ENCODE results near the gene TRPM3.

The TRPM3 gene

GRCh38 chr9:70816891-70817290, 304.5 kb downstream of the TRPM3 start:
- no peak for TF ChIP-seq CTCF (IDR thresholded peaks at IDR 0.05; ENCODE audit: low read depth, low read length, missing control alignments)
- no peak for DNase-seq
- Histone ChIP-seq H3K36me3 (replicated peaks) (no peaks in the 10 kb centered on the region), H3K27me3 (replicated peaks) (no peaks in the 10 kb centered on the region), H3K4me3 (ENCODE audit: low read depth, low read length) (no peak overlapping the region), H3K27ac (no peak overlapping the region)
- in situ Hi-C loops (cut with HindIII; ENCODE audit: low pct_ligation_motif_present, low sequenced_read_pairs), result no loop called here

DNA sequence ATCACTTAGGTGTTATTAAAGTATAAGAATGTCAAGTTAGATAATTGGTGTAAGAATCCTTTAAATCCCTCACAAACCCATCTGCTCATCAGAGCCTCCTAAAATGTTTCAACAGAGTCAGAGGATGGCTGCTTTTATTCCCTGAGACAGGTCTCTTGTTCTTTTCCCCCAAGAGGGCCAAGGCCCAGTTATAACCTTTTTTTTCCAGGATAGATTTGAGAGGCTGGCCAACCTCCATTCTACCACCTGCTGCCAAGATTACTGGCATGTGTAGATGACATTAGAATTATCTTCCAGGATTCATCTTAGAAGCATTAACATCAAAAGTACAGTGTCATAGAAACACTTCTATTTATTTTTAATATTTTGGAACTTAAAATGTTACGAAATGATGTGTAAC, 305.1 kb downstream of the TRPM3 start:
- DNase-seq, result no peak
- in situ Hi-C loops (cut with HindIII; ENCODE audit: low pct_ligation_motif_present, low sequenced_read_pairs), result no loop called here
- H3K27ac ChIP-seq, result no peak overlapping the region

DNA sequence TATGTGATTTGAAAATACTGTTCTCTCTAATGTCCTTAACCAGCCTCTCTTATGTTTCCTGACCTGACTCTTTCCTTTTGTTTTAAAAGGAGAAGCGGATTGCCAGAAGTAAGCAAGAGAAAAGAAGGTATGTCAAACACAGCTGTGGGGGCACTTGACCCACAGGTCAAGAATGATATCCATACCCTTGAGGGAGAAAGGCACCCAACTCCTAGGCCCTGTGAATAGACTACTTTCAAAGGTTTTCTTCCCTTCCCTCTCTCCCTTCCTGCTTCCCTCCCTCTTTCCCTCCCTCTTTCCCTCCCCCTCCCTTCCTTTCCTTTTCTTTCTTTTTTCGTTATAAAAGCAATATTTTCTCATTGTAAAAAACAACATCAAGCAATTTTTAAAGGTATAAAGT, 306.8 kb downstream of the TRPM3 start:
- Histone ChIP-seq H3K27ac (no peak overlapping the region), H3K4me3 (ENCODE audit: low read depth, low read length) (no peak overlapping the region)

More for the DNA sequence above, 305.1 kb downstream of the TRPM3 start:
- Histone ChIP-seq H3K4me3 (ENCODE audit: low read depth, low read length) (no peak overlapping the region), H3K36me3 (replicated peaks) (no peaks in the 10 kb centered on the region), H3K27me3 (replicated peaks) (no peaks in the 10 kb centered on the region)
- TF ChIP-seq CTCF (IDR thresholded peaks at IDR 0.05; ENCODE audit: low read depth, low read length, missing control alignments), result no peak

GRCh38 chr9:70813141-70813540, 308.3 kb downstream of the TRPM3 start:
- TF ChIP-seq CTCF (IDR thresholded peaks at IDR 0.05; ENCODE audit: low read depth, low read length, missing control alignments), result no peak
- Histone ChIP-seq H3K27me3 (replicated peaks) (no peaks in the 10 kb centered on the region), H3K4me3 (ENCODE audit: low read depth, low read length) (no peak overlapping the region), H3K36me3 (replicated peaks) (no peaks in the 10 kb centered on the region), H3K27ac (no peak overlapping the region)
- DNase-seq, result no peak
- in situ Hi-C loops (cut with HindIII; ENCODE audit: low pct_ligation_motif_present, low sequenced_read_pairs), result no loop called here

More for the DNA sequence above, 306.8 kb downstream of the TRPM3 start:
- in situ Hi-C loops (cut with HindIII; ENCODE audit: low pct_ligation_motif_present, low sequenced_read_pairs), result no loop called here
- DNase-seq, result no peak
- no peak for TF ChIP-seq CTCF (IDR thresholded peaks at IDR 0.05; ENCODE audit: low read depth, low read length, missing control alignments)
- H3K27me3 ChIP-seq (replicated peaks), result no peaks in the 10 kb centered on the region
- H3K36me3 ChIP-seq (replicated peaks), result no peaks in the 10 kb centered on the region

- TF ChIP-seq CTCF (IDR thresholded peaks at IDR 0.05; ENCODE audit: low read depth, low read length, missing control alignments), result no peak
- Histone ChIP-seq H3K27ac (no peak overlapping the region), H3K27me3 (replicated peaks) (no peaks in the 10 kb centered on the region), H3K4me3 (ENCODE audit: low read depth, low read length) (no peak overlapping the region), H3K36me3 (replicated peaks) (no peaks in the 10 kb centered on the region)
- in situ Hi-C loops (cut with HindIII; ENCODE audit: low pct_ligation_motif_present, low sequenced_read_pairs), result no loop called here
- no peak for DNase-seq
Observed at GRCh38 chr9:70811638-70812037, 309.8 kb downstream of the TRPM3 start.

DNA sequence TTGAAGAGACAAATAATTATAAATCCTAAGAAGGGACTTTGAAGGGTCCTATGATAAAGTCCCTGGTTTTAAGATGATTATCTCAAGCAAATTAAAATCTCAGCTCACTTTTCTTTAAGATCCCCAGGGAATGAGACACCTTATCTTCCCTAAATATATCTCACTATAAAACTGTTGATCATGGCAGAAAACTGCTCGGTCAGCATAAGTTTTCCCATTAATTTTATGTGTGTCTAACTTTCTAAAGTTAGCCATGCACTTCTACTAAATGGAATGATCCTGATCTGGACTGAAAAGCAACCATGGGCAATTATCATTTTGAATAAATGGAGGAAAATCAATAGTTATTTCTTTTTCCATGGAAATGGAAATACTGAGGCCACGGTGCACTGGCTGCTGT, 314.5 kb downstream of the TRPM3 start:
- no peak for DNase-seq
- H3K36me3 ChIP-seq (replicated peaks), result no peaks in the 10 kb centered on the region
- no peak for TF ChIP-seq CTCF (IDR thresholded peaks at IDR 0.05; ENCODE audit: low read depth, low read length, missing control alignments)
- in situ Hi-C loops (cut with HindIII; ENCODE audit: low pct_ligation_motif_present, low sequenced_read_pairs), result no loop called here
- H3K27ac ChIP-seq, result no peak overlapping the region
- H3K27me3 ChIP-seq (replicated peaks), result no peaks in the 10 kb centered on the region
- no peak overlapping the region for H3K4me3 ChIP-seq (ENCODE audit: low read depth, low read length)
